ENCODE results near the gene ZIC2.
"Not testable (repeated sequence)": the region's sequence is repeated elsewhere in the genome, so short reads cannot be mapped to it uniquely, and the experiment has no call there.

The ZIC2 gene

DNA sequence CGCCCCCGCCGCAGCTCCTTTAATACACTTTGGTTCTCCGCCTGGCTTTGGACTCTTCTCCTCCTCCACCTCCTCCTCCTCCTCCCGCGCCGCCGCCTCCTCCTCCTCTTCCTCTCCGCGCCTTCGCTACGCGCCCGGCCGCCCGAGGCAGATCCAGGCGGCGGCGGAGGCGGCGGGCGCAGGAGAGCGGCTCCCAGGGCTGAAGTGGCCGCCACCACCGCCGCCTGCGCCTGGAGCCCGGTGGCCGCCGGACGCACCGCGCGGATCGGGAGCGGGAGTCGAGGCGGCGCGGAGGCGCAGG, at the start of gene ZIC2:
TSS of gene ZIC2 (plus strand) at position 50 of the 301 bp plus-strand sequence. CDS start 281 bp downstream, outside the sequence.
- DNase-seq, result no peak

DNA sequence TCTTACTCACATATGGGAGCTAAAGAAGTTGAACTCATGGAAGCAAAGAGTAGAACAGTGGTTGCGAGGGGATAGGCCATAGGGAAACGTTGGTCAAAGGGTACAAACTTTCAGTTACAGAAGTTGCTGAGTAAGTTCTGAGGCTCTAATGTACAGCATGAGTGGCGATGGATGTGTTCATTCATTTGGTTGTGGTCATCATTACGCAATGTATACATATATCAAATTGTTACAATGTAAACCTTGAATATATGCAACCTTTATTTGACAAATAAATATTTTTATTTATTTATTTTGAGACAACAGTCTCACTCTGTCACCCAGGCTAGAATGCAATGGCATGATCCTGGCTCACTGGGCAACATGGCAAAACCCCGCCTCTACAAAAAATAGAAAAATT, 48.7 kb upstream of the ZIC2 start:
- DNase-seq, result no peak

DNA sequence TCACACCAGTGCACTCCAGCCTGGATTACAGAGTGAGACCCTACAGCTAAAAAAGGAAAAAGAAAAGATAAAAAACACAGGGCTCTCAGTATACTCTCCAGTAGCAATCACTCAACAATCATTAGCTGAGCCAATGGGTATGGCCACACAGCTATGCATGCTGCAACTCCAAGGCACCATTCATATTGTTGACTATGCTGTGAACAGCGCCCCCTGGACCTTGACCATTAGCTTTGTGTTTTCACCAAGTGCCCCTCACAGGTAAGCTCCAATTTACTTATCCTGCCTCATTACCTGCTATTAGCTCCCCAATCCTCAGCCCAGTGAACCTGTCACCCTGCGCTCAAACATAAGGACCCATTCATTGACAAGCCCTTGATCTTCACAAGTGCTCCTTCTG, 45.8 kb upstream of the ZIC2 start:
- no peak for DNase-seq

GRCh38 chr13:99938635-99939034, 42.9 kb upstream of the ZIC2 start:
- DNase-seq, result no peak

- DNase-seq, result no peak
Measured at GRCh38 chr13:99941086-99941485, 40.5 kb upstream of the ZIC2 start.

- no peak for DNase-seq
Measured at GRCh38 chr13:99941911-99942310, 39.7 kb upstream of the ZIC2 start.

DNA sequence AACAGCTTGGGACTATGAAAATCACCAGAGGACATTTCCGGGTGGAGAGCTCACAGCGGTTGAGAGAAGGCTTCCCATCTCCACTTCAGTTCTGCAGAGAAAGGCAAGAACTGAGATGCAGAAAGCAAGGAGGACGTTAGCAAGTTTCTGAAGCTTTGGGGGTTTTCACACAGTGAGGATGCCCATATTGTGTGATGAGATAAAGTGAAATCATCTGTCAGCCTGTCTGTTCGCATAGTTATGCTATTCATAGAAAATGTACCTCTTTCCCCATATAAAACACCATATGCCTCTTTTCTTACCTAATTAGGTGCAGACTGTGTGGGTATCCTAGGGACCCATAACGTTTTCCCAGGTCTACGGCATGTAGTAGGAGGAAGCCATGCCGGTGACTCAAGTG, 37.5 kb upstream of the ZIC2 start:
- no peak for DNase-seq

DNA sequence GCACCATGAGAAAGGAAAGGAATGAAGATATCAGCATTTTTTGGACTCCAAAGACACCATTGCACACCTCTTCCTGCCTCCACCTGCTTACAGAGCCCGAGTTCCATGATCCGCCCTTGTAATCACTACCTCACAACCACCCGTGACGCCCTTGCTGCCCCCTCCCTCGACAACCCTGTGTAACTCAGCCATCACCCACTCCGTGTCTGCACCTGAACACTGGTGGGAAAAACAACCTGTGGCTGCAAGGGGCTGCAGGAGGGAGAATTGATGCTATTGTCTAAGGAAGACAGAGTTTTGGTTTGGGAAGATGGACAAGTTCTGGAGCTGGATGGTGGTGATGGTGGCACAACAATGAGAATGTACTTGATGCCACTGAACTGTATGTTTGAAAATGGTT, 37.0 kb upstream of the ZIC2 start:
- no peak for DNase-seq

DNA sequence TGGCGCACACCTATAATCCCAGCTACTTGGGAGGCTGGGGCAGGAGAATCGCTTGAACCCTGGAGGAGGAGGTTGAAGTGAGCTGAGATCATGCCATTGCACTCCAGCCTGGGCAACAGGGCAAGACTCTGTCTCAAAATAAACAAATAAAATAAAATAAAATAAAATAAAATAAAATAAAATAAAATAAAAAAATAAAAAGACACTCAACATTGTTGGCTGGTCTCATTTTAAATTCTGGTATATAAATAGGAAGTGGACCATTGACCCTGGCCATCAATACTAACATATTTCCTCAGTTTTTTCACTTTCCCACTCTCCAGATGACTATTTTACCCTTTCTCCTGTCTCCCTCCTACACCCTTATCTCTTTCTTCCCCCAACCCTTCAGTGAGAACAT, 36.1 kb upstream of the ZIC2 start:
- DNase-seq, result not testable (repeated sequence)

GRCh38 chr13:99947666-99948065, 33.9 kb upstream of the ZIC2 start:
- no peak for DNase-seq

DNA sequence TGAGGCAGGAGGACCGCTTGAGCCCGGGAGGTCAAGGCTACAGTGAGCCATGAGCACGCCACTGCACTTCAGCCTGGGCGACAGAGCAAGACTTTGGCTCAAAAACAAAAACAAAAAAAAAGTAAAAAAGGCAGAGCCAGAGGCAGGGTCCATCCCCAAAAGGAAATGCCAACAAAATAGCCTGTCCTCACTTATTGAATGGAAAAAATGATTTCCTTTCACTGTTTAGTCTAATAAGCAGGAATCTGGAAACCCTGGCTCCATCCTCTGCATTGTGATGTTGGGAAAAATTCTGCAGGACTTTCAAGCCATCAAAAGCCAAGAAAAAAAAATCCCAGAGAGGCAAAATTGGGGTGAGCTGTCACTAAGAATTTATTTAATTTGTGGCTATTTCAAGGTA, 33.2 kb upstream of the ZIC2 start:
- DNase-seq, result no peak

DNA sequence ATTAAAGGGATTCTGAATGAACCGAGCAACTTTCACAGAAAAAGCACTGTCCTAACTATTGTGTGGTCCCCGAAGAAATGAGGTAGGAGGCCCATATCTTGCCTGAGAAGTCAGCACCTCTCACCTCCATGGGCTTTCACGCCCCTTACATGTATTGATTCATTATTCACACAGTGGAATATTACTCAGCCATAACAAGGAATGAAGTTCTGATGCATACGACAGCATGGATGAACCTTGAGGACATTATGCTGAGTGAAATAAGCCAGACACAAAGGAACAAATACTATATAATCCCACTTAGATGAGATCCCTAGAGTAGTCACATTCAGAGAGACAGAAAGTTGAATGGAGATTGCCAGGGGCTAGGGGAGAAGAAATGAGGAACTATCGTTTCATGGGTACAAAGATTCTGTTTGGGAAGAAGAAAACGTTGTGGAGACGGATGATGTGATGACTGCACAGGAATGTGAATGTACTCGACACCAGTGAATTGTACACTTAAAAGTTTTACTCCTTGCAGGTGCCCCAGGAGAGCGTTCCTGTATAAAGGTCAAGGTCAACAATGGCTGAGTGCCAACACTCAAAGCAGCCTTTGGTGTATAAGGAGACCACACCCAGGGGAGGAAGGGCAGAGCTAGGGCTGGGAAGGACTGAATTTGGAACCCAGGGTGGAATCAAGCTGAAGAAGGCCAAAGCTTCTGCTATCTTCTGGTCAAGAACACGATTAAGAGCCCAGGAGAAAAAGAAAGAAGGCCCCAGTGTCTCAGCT, 32.5 kb upstream of the ZIC2 start:
- DNase-seq, result no peak

GRCh38 chr13:99949679-99950413, 31.7 kb upstream of the ZIC2 start:
- no peak for DNase-seq

DNA sequence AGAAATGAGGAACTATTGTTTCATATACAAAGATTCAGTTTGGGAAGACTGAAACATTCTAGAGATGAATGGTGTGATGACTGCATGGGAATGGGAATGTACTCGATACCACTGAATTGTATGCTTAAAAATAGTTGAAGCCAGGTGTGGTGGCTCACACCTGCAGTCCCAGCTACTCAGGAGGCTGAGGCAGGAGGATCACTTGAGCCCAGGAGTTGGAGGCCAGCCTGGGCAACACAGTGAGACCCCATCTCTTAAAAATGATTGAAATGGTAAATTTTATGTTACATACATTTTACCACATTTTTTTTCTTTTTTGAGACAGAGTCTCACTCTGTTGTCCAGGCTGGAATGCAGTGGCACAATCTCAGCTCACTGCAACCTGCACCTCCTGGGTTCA, 29.9 kb upstream of the ZIC2 start:
- DNase-seq, result not testable (repeated sequence)

GRCh38 chr13:99953138-99953755, 28.3 kb upstream of the ZIC2 start:
- no peak for DNase-seq

GRCh38 chr13:99955107-99955746, 26.4 kb upstream of the ZIC2 start:
- DNase-seq, result no peak

DNA sequence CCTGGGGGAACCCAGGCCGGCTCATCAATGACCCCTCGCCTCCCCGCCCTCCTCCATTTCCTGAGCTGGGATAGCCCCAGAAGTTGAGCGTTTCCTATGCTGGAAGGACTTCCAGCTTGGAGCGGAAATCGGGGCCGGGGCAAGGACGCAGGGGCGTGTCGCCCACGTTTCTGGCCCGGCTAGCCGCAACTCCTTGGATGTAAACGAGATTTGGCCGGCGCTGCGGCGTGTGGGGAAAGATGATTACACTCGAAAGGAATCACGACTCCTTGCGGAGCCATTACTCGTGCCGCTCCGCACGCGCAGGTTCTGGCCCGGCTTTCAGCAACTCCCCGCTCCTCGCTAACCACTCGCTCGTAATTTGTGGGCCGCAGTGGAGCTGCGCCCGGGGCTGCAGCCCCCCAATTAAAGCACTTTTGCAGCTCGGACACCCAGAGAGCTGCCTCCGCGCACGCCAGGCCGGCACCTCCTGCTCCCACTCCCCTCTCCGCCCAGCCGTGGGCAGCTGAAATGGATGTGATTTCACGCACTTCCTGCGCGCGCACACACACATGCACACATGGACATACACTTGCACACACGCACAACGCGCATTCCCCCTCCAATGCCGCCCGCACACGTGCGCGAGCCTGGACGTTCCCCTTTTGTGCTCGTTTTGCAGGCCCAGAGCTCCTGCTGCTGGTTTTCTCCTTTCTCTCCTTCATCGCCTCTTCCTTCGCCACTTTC, 25.7 kb upstream of the ZIC2 start:
- DNase-seq, result no peak

- DNase-seq, result no peak
Measured at GRCh38 chr13:99956473-99957349, 24.9 kb upstream of the ZIC2 start.

GRCh38 chr13:99958406-99959126, 23.0 kb upstream of the ZIC2 start:
- DNase-seq, result no peak

- DNase-seq, result no peak
Measured at GRCh38 chr13:99959127-99959539, 22.5 kb upstream of the ZIC2 start.

DNA sequence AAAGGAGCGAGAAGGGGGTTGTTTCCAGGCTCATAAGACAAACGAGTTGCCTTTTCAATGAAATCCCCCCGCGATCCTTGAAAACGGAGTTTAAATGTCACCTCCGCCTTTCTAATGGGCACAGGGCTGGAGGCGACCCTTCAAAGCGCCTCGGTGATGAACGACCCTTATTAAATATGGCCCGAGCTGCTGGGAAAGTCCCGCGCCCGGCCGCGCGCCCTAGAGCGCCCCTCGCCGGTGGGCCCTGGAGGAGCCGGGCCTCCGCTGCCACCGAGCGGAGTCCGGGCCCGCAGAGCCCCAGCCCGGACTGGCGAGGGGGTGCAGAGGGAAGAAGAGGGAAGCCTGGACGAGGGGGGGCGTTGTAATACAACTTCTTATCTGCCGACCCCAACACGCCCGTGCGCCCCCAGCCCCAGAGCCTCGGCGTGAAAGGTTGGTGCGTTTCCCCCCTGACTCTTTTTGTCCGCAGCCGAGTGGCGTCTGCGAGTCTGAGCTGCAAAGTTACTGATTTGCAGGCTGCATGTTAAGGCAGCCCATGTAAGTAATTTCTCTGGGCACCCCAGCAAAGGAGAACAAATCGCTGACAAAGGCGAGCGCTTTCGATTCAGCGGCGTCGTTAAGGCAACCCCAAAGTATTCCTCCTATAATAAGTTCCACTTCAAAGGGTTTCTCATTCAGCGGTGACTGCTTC, 21.9 kb upstream of the ZIC2 start:
- no peak for DNase-seq
